Caco-2 (cell line): ENCODE measurements around the gene ARSK. TPM values are rescaled to one million over a fixed set of nuclear protein-coding genes. Genes with fewer than 3 reads are reported as not detected.

ENCODE experiments used
- BruUV-seq: library from RNA; stranded (reverse); fragments of 400-500 nt; replicated peaks from 2 replicates; lab custom pipeline; 2021; lab: Mats Ljungman, UMichigan
- CTCF ChIA-PET: fragments of 300-600 bp; sonication (Branson Sonifier 250); formaldehyde crosslinking; loops from one replicate; lab custom pipeline; 2022; ENCODE audit warnings: antibody characterized with exemption; lab: Charles Lee
- POLR2A ChIA-PET: fragments of 300-600 bp; sonication (Branson Sonifier 250); formaldehyde crosslinking; loops from one replicate; lab custom pipeline; 2022; ENCODE audit warnings: antibody characterized with exemption; lab: Charles Lee
- DNase-seq, 2 experiments: peaks; one replicate each; pipeline versions ENCODE4 v3.0.0 to v3.0.0-alpha.2; 2020 to 2022
- H3K27me3 ChIP-seq: replicated peaks from 2 replicates; pipeline ENCODE4 v1.6.0; 2011; ENCODE audit warnings: low read length; ENCODE audit not compliant: control insufficient read depth, insufficient read depth
- H3K36me3 ChIP-seq: 2 replicates; pipeline ENCODE4 v1.5.1; 2011; ENCODE audit warnings: low read length; ENCODE audit not compliant: control insufficient read depth, insufficient read depth
- H3K4me1 ChIP-seq: fragments of 250-450 bp; sonication (Bioruptor Pico); 2 replicates; pipeline ENCODE4 v1.5.1; 2020; ENCODE audit warnings: mild to moderate bottlenecking
- H3K4me3 ChIP-seq: 2 replicates; pipeline ENCODE4 v1.5.1; 2011; ENCODE audit warnings: low read depth, mild to moderate bottlenecking, control low read depth, low read length
- H3K9me3 ChIP-seq: fragments of 250-450 bp; sonication (Bioruptor Pico); 2 replicates; pipeline ENCODE4 v1.5.1; 2020; ENCODE audit warnings: mild to moderate bottlenecking, moderate library complexity
- H3K27ac Mint-ChIP-seq: one replicate; pipeline ENCODE4 v1.8.0; 2022; ENCODE audit warnings: mixed read lengths; ENCODE audit not compliant: unreplicated experiment
- H3K27me3 Mint-ChIP-seq: one replicate; pipeline ENCODE4 v1.8.0; 2022; ENCODE audit warnings: mixed read lengths; ENCODE audit not compliant: insufficient read depth, unreplicated experiment
- H3K36me3 Mint-ChIP-seq: one replicate; pipeline ENCODE4 v1.8.0; 2022; ENCODE audit warnings: mild to moderate bottlenecking, mixed read lengths; ENCODE audit not compliant: insufficient read depth, unreplicated experiment
- H3K4me1 Mint-ChIP-seq: one replicate; pipeline ENCODE4 v1.8.0; 2022; ENCODE audit warnings: low read depth, mixed read lengths; ENCODE audit not compliant: unreplicated experiment
- H3K4me3 Mint-ChIP-seq: one replicate; pipeline ENCODE4 v1.8.0; 2022; ENCODE audit warnings: mild to moderate bottlenecking, moderate library complexity, mixed read lengths; ENCODE audit not compliant: unreplicated experiment
- H3K9me3 Mint-ChIP-seq: one replicate; pipeline ENCODE4 v1.8.0; 2022; ENCODE audit warnings: mixed read lengths; ENCODE audit not compliant: unreplicated experiment
- CTCF ChIP-seq, 2 experiments: fragments of 200-600 bp in 1 of 2; IDR thresholded peaks; 1 replicate in 1 of 2; 2 replicates in 1 of 2; pipeline versions ENCODE4 v1.5.1 to v1.8.0; 2011 to 2022; ENCODE audit warnings: antibody characterized with exemption in 1 of 2, control low read depth in 1 of 2, inconsistent platforms in 1 of 2, low read depth in 1 of 2, low read length in 1 of 2, mild to moderate bottlenecking in 1 of 2, moderate library complexity in 1 of 2; ENCODE audit not compliant: insufficient read depth in 1 of 2, severe bottlenecking in 1 of 2, unreplicated experiment in 1 of 2
- intact Hi-C: fragments of 100-400 bp; cut with micrococcal nuclease; formaldehyde crosslinking; loops from one replicate; pipeline ENCODE4 v1.10.0; 2022; ENCODE audit not compliant: unreplicated experiment
- total RNA-seq: library from RNA; stranded (reverse); gene quantifications from 2 replicates; pipeline ENCODE4 v1.2.3, GENCODE V29; 2022

The ARSK gene
- total RNA-seq, 1 experiment from 2014 or later, result 5.0 TPM

GRCh38 chr5:95557841-95558240, 2.9 kb downstream of the ARSK start:
- Mint-ChIP-seq H3K36me3 (peaks cover 8% of the 10 kb centered on the region), H3K9me3 (no peaks in the 10 kb centered on the region), H3K27ac (no peak overlapping the region), H3K4me1 (peaks cover 8% of the 10 kb centered on the region), H3K27me3 (no peaks in the 10 kb centered on the region), H3K4me3 (no peak overlapping the region)
- Histone ChIP-seq H3K9me3 (no peaks in the 10 kb centered on the region; the same call in 1 of the 2 replicates), H3K27me3 (no peaks in the 10 kb centered on the region), H3K4me1 (no peaks in the 10 kb centered on the region), H3K36me3 (no peaks in the 10 kb centered on the region), H3K4me3 (no peak overlapping the region)
- BruUV-seq, result no TSS peak
- intact Hi-C loops, result loop anchor here (5.0 to 10.0 kb wide), 2 partner anchors 49 to 287 kb away; no protein-coding TSS in a partner anchor
- no peak for TF ChIP-seq CTCF (IDR thresholded peaks at IDR 0.05; ENCODE audit: insufficient read depth in 1 of 2, low read depth in 1 of 2, low read length in 1 of 2, severe bottlenecking in 1 of 2, unreplicated experiment in 1 of 2)
- ChIA-PET POLR2A (no interaction called here), CTCF (no interaction called here)
- DNase-seq, result no peak

- Mint-ChIP-seq H3K4me3 (no peak overlapping the region), H3K36me3 (no peaks in the 10 kb centered on the region), H3K4me1 (peaks cover 5% of the 10 kb centered on the region), H3K27me3 (no peaks in the 10 kb centered on the region), H3K27ac (no peak overlapping the region), H3K9me3 (no peaks in the 10 kb centered on the region)
- no peaks in the 10 kb centered on the region for H3K36me3 ChIP-seq
- H3K4me1 ChIP-seq, result peaks cover 6% of the 10 kb centered on the region; the same call in 1 of the 2 replicates
- DNase-seq, result no peak
- H3K27me3 ChIP-seq, result no peaks in the 10 kb centered on the region
- no peak overlapping the region for H3K4me3 ChIP-seq
- POLR2A ChIA-PET, result no interaction called here
- no peaks in the 10 kb centered on the region; the same call in 1 of the 2 replicates for H3K9me3 ChIP-seq
- CTCF ChIA-PET, result no interaction called here
- no TSS peak for BruUV-seq
- intact Hi-C loops, result no loop called here
- no peak for TF ChIP-seq CTCF (IDR thresholded peaks at IDR 0.05; ENCODE audit: insufficient read depth in 1 of 2, low read depth in 1 of 2, low read length in 1 of 2, severe bottlenecking in 1 of 2, unreplicated experiment in 1 of 2)
Measured at GRCh38 chr5:95562282-95562681, 7.4 kb downstream of the ARSK start.

GRCh38 chr5:95563367-95563766, 8.5 kb downstream of the ARSK start:
- Mint-ChIP-seq H3K27ac (no peak overlapping the region), H3K9me3 (no peaks in the 10 kb centered on the region), H3K36me3 (no peaks in the 10 kb centered on the region), H3K27me3 (no peaks in the 10 kb centered on the region), H3K4me1 (peaks cover 5% of the 10 kb centered on the region), H3K4me3 (no peak overlapping the region)
- ChIA-PET POLR2A (no interaction called here), CTCF (no interaction called here)
- no peak for TF ChIP-seq CTCF (IDR thresholded peaks at IDR 0.05; ENCODE audit: insufficient read depth in 1 of 2, low read depth in 1 of 2, low read length in 1 of 2, severe bottlenecking in 1 of 2, unreplicated experiment in 1 of 2)
- Histone ChIP-seq H3K9me3 (no peaks in the 10 kb centered on the region), H3K4me1 (peaks cover 6% of the 10 kb centered on the region), H3K27me3 (no peaks in the 10 kb centered on the region), H3K36me3 (no peaks in the 10 kb centered on the region), H3K4me3 (no peak overlapping the region)
- DNase-seq, result no peak
- BruUV-seq, result no TSS peak
- intact Hi-C loops, result no loop called here
